HG03097 (cell line): ENCODE results near the gene BMP7.
"Not testable (repeated sequence)": the region's sequence is repeated elsewhere in the genome, so short reads cannot be mapped to it uniquely, and the experiment has no call there.

Source experiments
- ATAC-seq: cut with Tn5 transposase; IDR thresholded peaks from one replicate; pipeline ENCODE4 v1.9.1; 2021; ENCODE audit not compliant: unreplicated experiment, low FRiP score

BMP7 gene

GRCh38 chr20:57198132-57199072, 68.0 kb downstream of the BMP7 start:
- ATAC-seq: no peak

- no peak for ATAC-seq
Observed at GRCh38 chr20:57197352-57198131, 68.9 kb downstream of the BMP7 start.

GRCh38 chr20:57195469-57196100, 70.9 kb downstream of the BMP7 start:
- no peak for ATAC-seq

- no peak for ATAC-seq
Observed at GRCh38 chr20:57195023-57195422, 71.4 kb downstream of the BMP7 start.

- ATAC-seq: no peak
Observed at GRCh38 chr20:57194154-57194553, 72.3 kb downstream of the BMP7 start.

- ATAC-seq: no peak
Observed at GRCh38 chr20:57193094-57193493, 73.3 kb downstream of the BMP7 start.

- no peak for ATAC-seq
Observed at GRCh38 chr20:57192311-57192710, 74.1 kb downstream of the BMP7 start.

GRCh38 chr20:57191265-57191638, 75.2 kb downstream of the BMP7 start:
- not testable (repeated sequence) for ATAC-seq

GRCh38 chr20:57190536-57191264, 75.7 kb downstream of the BMP7 start:
- ATAC-seq: no peak

- no peak for ATAC-seq
Observed at GRCh38 chr20:57189713-57190112, 76.7 kb downstream of the BMP7 start.

- no peak for ATAC-seq
Observed at GRCh38 chr20:57188576-57189079, 77.8 kb downstream of the BMP7 start.

GRCh38 chr20:57188056-57188455, 78.4 kb downstream of the BMP7 start:
- no peak for ATAC-seq

GRCh38 chr20:57187068-57187634, 79.3 kb downstream of the BMP7 start:
- ATAC-seq: no peak

GRCh38 chr20:57186192-57186591, 80.2 kb downstream of the BMP7 start:
- ATAC-seq: no peak

- ATAC-seq: no peak
Observed at GRCh38 chr20:57185188-57185743, 81.2 kb downstream of the BMP7 start.

GRCh38 chr20:57183457-57184009, 82.9 kb downstream of the BMP7 start:
- no peak for ATAC-seq

- ATAC-seq: no peak
Observed at GRCh38 chr20:57181639-57182038, 84.8 kb downstream of the BMP7 start.

GRCh38 chr20:57180954-57181353, 85.5 kb downstream of the BMP7 start:
- ATAC-seq: no peak

GRCh38 chr20:57180387-57180786, 86.1 kb downstream of the BMP7 start:
- ATAC-seq: no peak
